Activated CD4-positive, CD25-positive, alpha-beta regulatory T cell treated with anti-CD3 and anti-CD28 coated beads, Interleukin-2, amount 50 U/mL, for 24 hours (primary cell): ENCODE measurements around the gene TOR1B.
"Not testable (repeated sequence)": the region's sequence is repeated elsewhere in the genome, so short reads cannot be mapped to it uniquely, and the experiment has no call there.

Experiments used
- ATAC-seq, 2 donors: fragments of 150-1000 bp; cut with Tn5 transposase; one replicate each; pipeline ENCODE4 v1.10.0; 2021; ENCODE audit warnings: mild to moderate bottlenecking in 1 of 2, moderate library complexity in 1 of 2

TOR1B gene

GRCh38 chr9:129802833-129803675 is at the start of gene TOR1B:
Gene TOR1B (plus strand): TSS chr9:129803184. CDS start chr9:129803213, 29 bp downstream.
- ATAC-seq, result peak; percentile 94

- no peak for ATAC-seq
These were observed 47.8 kb upstream of the TOR1B start for GRCh38 chr9:129755151-129755550.

- no peak for ATAC-seq
These were observed 46.8 kb upstream of the TOR1B start for GRCh38 chr9:129756191-129756590.

- no peak for ATAC-seq
These were observed 45.9 kb upstream of the TOR1B start for GRCh38 chr9:129757045-129757444.

- no peak for ATAC-seq
These were observed 43.7 kb upstream of the TOR1B start for GRCh38 chr9:129759319-129759718.

- ATAC-seq, result no peak
These were observed 43.0 kb upstream of the TOR1B start for GRCh38 chr9:129759804-129760502.

GRCh38 chr9:129760784-129761183 is 42.2 kb upstream of the TOR1B start:
- not testable (repeated sequence) for ATAC-seq

- ATAC-seq, result no peak
These were observed 41.6 kb upstream of the TOR1B start for GRCh38 chr9:129761293-129761900.

- ATAC-seq, result no peak
These were observed 41.0 kb upstream of the TOR1B start for GRCh38 chr9:129761901-129762369.

- ATAC-seq, result not testable (repeated sequence)
These were observed 40.5 kb upstream of the TOR1B start for GRCh38 chr9:129762370-129762984.

GRCh38 chr9:129762985-129763926 is 39.7 kb upstream of the TOR1B start:
- ATAC-seq, result no peak

- ATAC-seq, result no peak
These were observed 37.1 kb upstream of the TOR1B start for GRCh38 chr9:129765764-129766317.

- ATAC-seq, result no peak
These were observed 34.5 kb upstream of the TOR1B start for GRCh38 chr9:129768486-129768885.

GRCh38 chr9:129769669-129770068 is 33.3 kb upstream of the TOR1B start:
- ATAC-seq, result no peak

- ATAC-seq, result no peak
These were observed 32.2 kb upstream of the TOR1B start for GRCh38 chr9:129770741-129771140.

GRCh38 chr9:129773262-129774048 is 29.5 kb upstream of the TOR1B start:
- no peak for ATAC-seq

GRCh38 chr9:129774791-129775447 is 28.1 kb upstream of the TOR1B start:
- ATAC-seq, result no peak

GRCh38 chr9:129775448-129775798 is 27.6 kb upstream of the TOR1B start:
- no peak for ATAC-seq

GRCh38 chr9:129776096-129776495 is 26.9 kb upstream of the TOR1B start:
- not testable (repeated sequence) for ATAC-seq

GRCh38 chr9:129776566-129776937 is 26.4 kb upstream of the TOR1B start:
- no peak for ATAC-seq
